Occipital lobe (tissue), 2 donors: ENCODE data around the gene LRFN5. TPM values are rescaled to one million over a fixed set of nuclear protein-coding genes. Genes with fewer than 3 reads are reported as not detected.
A peak's percentile ranks its signal among the peaks of the same experiment; 100 is the strongest.
"Not testable (repeated sequence)": the region's sequence is repeated elsewhere in the genome, so short reads cannot be mapped to it uniquely, and the experiment has no call there.

Experiments used
- DNase-seq: peaks from one replicate; lab custom pipeline; 2025; lab: John Stamatoyannopoulos, UW
- total RNA-seq: library from RNA; depleted of rRNA; stranded (reverse); fragments of >200 nt; gene quantifications from one replicate; pipeline ENCODE4 v1.2.3, GENCODE V29; 2014

LRFN5 gene
- total RNA-seq: 93.0 TPM

- DNase-seq: peak; percentile 66
These were observed at the start of gene LRFN5 for GRCh38 chr14:41606532-41607303. Gene LRFN5 (plus strand): TSS chr14:41606876.

GRCh38 chr14:41558490-41558889 is 48.2 kb upstream of the LRFN5 start:
- DNase-seq: no peak

- not testable (repeated sequence) for DNase-seq
These were observed 39.8 kb upstream of the LRFN5 start for GRCh38 chr14:41566864-41567263.

GRCh38 chr14:41568979-41569378 is 37.7 kb upstream of the LRFN5 start:
- no peak for DNase-seq

- no peak for DNase-seq
These were observed 36.1 kb upstream of the LRFN5 start for GRCh38 chr14:41570415-41571155.

- no peak for DNase-seq
These were observed 20.4 kb upstream of the LRFN5 start for GRCh38 chr14:41586237-41586636.

GRCh38 chr14:41597647-41598046 is 9.0 kb upstream of the LRFN5 start:
- no peak for DNase-seq

GRCh38 chr14:41599805-41600385 is 6.8 kb upstream of the LRFN5 start:
- DNase-seq: not testable (repeated sequence)

GRCh38 chr14:41604721-41605531 is 1.8 kb upstream of the LRFN5 start:
- DNase-seq: peak; percentile 37

GRCh38 chr14:41605550-41606281 is 960 bp upstream of the LRFN5 start:
- DNase-seq: peak; percentile 37

- peak; percentile 66 for DNase-seq
These were observed 469 bp upstream of the LRFN5 start for GRCh38 chr14:41606282-41606531.

GRCh38 chr14:41607304-41607775 is 664 bp downstream of the LRFN5 start:
- no peak for DNase-seq

GRCh38 chr14:41607966-41608663 is 1.4 kb downstream of the LRFN5 start:
- peak; percentile 35 for DNase-seq

- no peak for DNase-seq
These were observed 2.2 kb downstream of the LRFN5 start for GRCh38 chr14:41608681-41609390.

GRCh38 chr14:41609704-41610183 is 3.1 kb downstream of the LRFN5 start:
- DNase-seq: peak; percentile 76

- no peak for DNase-seq
These were observed 8.4 kb downstream of the LRFN5 start for GRCh38 chr14:41615011-41615595.

GRCh38 chr14:41623736-41624135 is 17.1 kb downstream of the LRFN5 start:
- no peak for DNase-seq

GRCh38 chr14:41629876-41630275 is 23.2 kb downstream of the LRFN5 start:
- DNase-seq: no peak

GRCh38 chr14:41634286-41634685 is 27.6 kb downstream of the LRFN5 start:
- DNase-seq: no peak
